NCI-H510A (cell line): ENCODE measurements around the gene TAX1BP3.

ENCODE experiments used
- DNase-seq: peaks from one replicate; lab custom pipeline; 2025; lab: John Stamatoyannopoulos, UW

The TAX1BP3 gene

GRCh38 chr17:3626831-3627768 is 41.3 kb downstream of the TAX1BP3 start:
- no peak for DNase-seq

- no peak for DNase-seq
Measured at GRCh38 chr17:3622977-3623594, 45.3 kb downstream of the TAX1BP3 start.

GRCh38 chr17:3621146-3621720 is 47.1 kb downstream of the TAX1BP3 start:
- DNase-seq = no peak

- DNase-seq = no peak
Measured at GRCh38 chr17:3615160-3615870, 53.1 kb downstream of the TAX1BP3 start.

GRCh38 chr17:3613124-3613523 is 55.3 kb downstream of the TAX1BP3 start:
- DNase-seq = no peak
